ENCODE data around the gene TCTN2. TPM values are rescaled to one million over a fixed set of nuclear protein-coding genes. Genes with fewer than 3 reads are reported as not detected.

Gene TCTN2
- total and polyA plus RNA-seq, 9 of the 15 experiments (the other 6 are each of a cell fraction or from before 2014, with no cell fraction given) = 0.58 to 5.5 (median 3.6) TPM

DNA sequence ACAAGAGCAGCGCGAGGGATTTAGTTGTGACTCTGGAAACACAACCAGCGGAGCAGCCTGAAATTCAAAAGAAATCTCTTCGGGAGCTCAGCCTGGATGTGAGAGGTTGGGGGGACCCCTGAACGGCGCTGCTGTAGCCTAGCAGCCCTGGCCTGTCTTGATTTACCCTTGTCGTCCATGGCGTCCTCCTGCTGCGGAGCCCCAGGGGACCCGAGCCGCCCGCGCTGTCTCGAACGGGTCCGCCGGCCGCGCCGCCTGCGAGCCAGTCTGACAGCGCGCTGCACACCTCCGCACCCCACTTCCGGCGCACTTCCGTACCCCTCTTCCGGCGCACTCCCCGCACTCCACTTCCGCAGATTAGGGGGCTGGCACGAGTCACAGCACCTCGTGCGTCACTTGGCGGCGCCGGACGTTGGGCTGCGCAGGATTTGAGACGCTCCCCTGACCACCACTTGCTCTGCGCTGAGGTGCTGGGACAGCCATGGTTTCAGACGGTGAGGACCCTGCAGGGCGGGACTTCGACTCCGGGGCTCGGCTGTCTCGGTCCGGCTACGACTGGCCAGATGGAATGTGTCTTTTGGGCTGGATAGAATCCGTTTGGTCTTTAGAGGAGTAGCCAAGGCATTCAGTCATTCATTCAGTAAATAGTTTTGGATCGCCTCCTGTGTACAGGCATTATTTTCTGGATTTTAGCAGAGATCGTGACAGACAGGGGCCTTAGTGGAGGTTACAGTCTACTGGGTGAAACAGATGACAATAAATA lies 37.4 kb upstream of the TCTN2 start, which contains the start of the genes EIF2B1 and GTF2H3 (continued):
- no peak for TF ChIP-seq TSHZ1 (CRISPR knock-in tag; IDR thresholded peaks at IDR 0.05)
- peak; percentile 83 for TF ChIP-seq TAF7 (tag; IDR thresholded peaks at IDR 0.05)
- TF ChIP-seq ZNF347 (CRISPR knock-in tag; IDR thresholded peaks at IDR 0.05; ENCODE audit: low read depth) = no peak
- peak; percentile 70; the same call in 1 of the 2 replicates for TF ChIP-seq POLR2AphosphoS2 (IDR thresholded peaks at IDR 0.05; ENCODE audit: low read length)
- no peak for TF ChIP-seq TAL1 (IDR thresholded peaks at IDR 0.05)
- TF ChIP-seq, protein P1, sequence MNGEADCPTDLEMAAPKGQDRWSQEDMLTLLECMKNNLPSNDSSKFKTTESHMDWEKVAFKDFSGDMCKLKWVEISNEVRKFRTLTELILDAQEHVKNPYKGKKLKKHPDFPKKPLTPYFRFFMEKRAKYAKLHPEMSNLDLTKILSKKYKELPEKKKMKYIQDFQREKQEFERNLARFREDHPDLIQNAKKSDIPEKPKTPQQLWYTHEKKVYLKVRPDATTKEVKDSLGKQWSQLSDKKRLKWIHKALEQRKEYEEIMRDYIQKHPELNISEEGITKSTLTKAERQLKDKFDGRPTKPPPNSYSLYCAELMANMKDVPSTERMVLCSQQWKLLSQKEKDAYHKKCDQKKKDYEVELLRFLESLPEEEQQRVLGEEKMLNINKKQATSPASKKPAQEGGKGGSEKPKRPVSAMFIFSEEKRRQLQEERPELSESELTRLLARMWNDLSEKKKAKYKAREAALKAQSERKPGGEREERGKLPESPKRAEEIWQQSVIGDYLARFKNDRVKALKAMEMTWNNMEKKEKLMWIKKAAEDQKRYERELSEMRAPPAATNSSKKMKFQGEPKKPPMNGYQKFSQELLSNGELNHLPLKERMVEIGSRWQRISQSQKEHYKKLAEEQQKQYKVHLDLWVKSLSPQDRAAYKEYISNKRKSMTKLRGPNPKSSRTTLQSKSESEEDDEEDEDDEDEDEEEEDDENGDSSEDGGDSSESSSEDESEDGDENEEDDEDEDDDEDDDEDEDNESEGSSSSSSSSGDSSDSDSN (IDR thresholded peaks at IDR 0.05; ENCODE audit: borderline replicate concordance in 1 of 2, low read depth in 2 of 2, low read length in 2 of 2) = peak; percentile 41 to 73; a peak in 1 of 4 replicates
- TF ChIP-seq USF1 (CRISPR knock-in tag; IDR thresholded peaks at IDR 0.05) = peak; percentile 61; the same call in 1 of the 2 replicates
- peak; percentile 98 for TF ChIP-seq PCBP1 (IDR thresholded peaks at IDR 0.05; ENCODE audit: low read depth, low read length, poor library complexity, severe bottlenecking)
- peak; percentile 57 to 66; a peak in 3 of 4 replicates for TF ChIP-seq SIX5 (IDR thresholded peaks at IDR 0.05; ENCODE audit: borderline replicate concordance in 1 of 2, insufficient read depth in 1 of 2, low read depth in 1 of 2, low read length in 2 of 2)
- peak; percentile 83 to 93; a peak in 2 of 4 replicates for TF ChIP-seq ETV6 (IDR thresholded peaks at IDR 0.05; ENCODE audit: borderline replicate concordance in 1 of 2, low read depth in 2 of 2, low read length in 1 of 2)
- peak; percentile 52; the same call in 1 of the 2 replicates for TF ChIP-seq ETV6 (CRISPR knock-in tag; IDR thresholded peaks at IDR 0.05; ENCODE audit: borderline replicate concordance)
- TF ChIP-seq TCF7 (IDR thresholded peaks at IDR 0.05; ENCODE audit: borderline replicate concordance) = peak; percentile 71
- TF ChIP-seq ZBTB17 (CRISPR knock-in tag; IDR thresholded peaks at IDR 0.05) = 0 out of 2 replicates have a peak, but pooled peaks have one; percentile 18
- peak; percentile 88 for TF ChIP-seq MBD2 (IDR thresholded peaks at IDR 0.05; ENCODE audit: borderline replicate concordance, low read depth)
- no peak for TF ChIP-seq RBM25 (IDR thresholded peaks at IDR 0.05; ENCODE audit: low read depth, low read length, severe bottlenecking)

Data from K562 (cell line).